HepG2 (cell line): Measurements from ENCODE around the gene ZCCHC24. TPM values are rescaled to one million over a fixed set of nuclear protein-coding genes. Genes with fewer than 3 reads are reported as not detected.
A peak's percentile ranks its signal among the peaks of the same experiment; 100 is the strongest.

Experiments
- BCL3 ChIP-seq: sonication (generic); formaldehyde crosslinking; IDR thresholded peaks from 2 replicates; pipeline ENCODE4 v1.5.1; 2020; ENCODE audit warnings: mild to moderate bottlenecking, missing genetic modification reagents, moderate library complexity
- CBX5 ChIP-seq: sonication (generic); formaldehyde crosslinking; IDR thresholded peaks from 2 replicates; pipeline ENCODE4 v1.4.0; 2020; ENCODE audit warnings: missing genetic modification reagents, borderline replicate concordance
- DR1 ChIP-seq: sonication (generic); formaldehyde crosslinking; IDR thresholded peaks from 2 replicates; pipeline ENCODE4 v1.8.0; 2021; ENCODE audit warnings: mild to moderate bottlenecking, missing genetic modification reagents, inconsistent platforms
- HCFC1 ChIP-seq: fragments of 150-350 bp; IDR thresholded peaks from 2 replicates; pipeline ENCODE4 v1.6.1; 2014; ENCODE audit warnings: low read depth, low read length
- MAFF ChIP-seq: IDR thresholded peaks from 2 replicates; pipeline ENCODE4 v1.6.1; 2011; ENCODE audit warnings: low read depth, low read length, improper control_type of control experiment
- MXD1 ChIP-seq: sonication (generic); formaldehyde crosslinking; IDR thresholded peaks from 2 replicates; pipeline ENCODE4 v1.4.0; 2020; ENCODE audit warnings: mild to moderate bottlenecking, missing genetic modification reagents
- RERE ChIP-seq: IDR thresholded peaks from 2 replicates; pipeline ENCODE4 v1.6.1; 2016; ENCODE audit warnings: low read depth, missing genetic modification reagents, missing compliant biosample characterization
- SKIL ChIP-seq: sonication (generic); formaldehyde crosslinking; IDR thresholded peaks from 2 replicates; pipeline ENCODE4 v1.8.0; 2022; ENCODE audit warnings: missing genetic modification reagents, mild to moderate bottlenecking, moderate library complexity, borderline replicate concordance
- TFAP4 ChIP-seq: sonication (generic); IDR thresholded peaks from 2 replicates; pipeline ENCODE4 v1.6.1; 2016; ENCODE audit warnings: low read depth, borderline replicate concordance
- TFDP1 ChIP-seq: IDR thresholded peaks from 2 replicates; pipeline ENCODE4 v1.6.1; 2016; ENCODE audit warnings: missing compliant biosample characterization, missing genetic modification reagents, borderline replicate concordance
- ZFP36L2 ChIP-seq: sonication (generic); formaldehyde crosslinking; IDR thresholded peaks from 2 replicates; pipeline ENCODE4 v1.4.0; 2020; ENCODE audit warnings: missing genetic modification reagents
- ZFP37 ChIP-seq: sonication (generic); formaldehyde crosslinking; IDR thresholded peaks from 2 replicates; pipeline ENCODE4 v1.4.0; 2020; ENCODE audit warnings: missing genetic modification reagents, borderline replicate concordance
- ZNF160 ChIP-seq: sonication (generic); formaldehyde crosslinking; IDR thresholded peaks from 2 replicates; pipeline ENCODE4 v1.8.0; 2022; ENCODE audit warnings: mild to moderate bottlenecking, inconsistent platforms, missing genetic modification reagents
- ZNF234 ChIP-seq: sonication (generic); formaldehyde crosslinking; conservative IDR thresholded peaks from 2 replicates; pipeline ENCODE4 v1.5.1; 2020; ENCODE audit warnings: mild to moderate bottlenecking, missing genetic modification reagents
- ZNF704 ChIP-seq: sonication (generic); formaldehyde crosslinking; IDR thresholded peaks from 2 replicates; pipeline ENCODE4 v1.8.1; 2023; ENCODE audit warnings: mild to moderate bottlenecking, inconsistent platforms, moderate library complexity, missing genetic modification reagents, borderline replicate concordance
- polyA plus RNA-seq, 8 experiments: library from polyadenylated mRNA; depleted of rRNA in 3 of 8; stranded (reverse) in 7 of 8; unstranded in 1 of 8; fragments of >200 nt; fragmentation: Illumina TruSeq in 4 of 8; extraction: Trizol in 4 of 8; gene quantifications; 2 replicates each; pipeline versions ENCODE4 v1.2.1 to v1.2.3, GENCODE V29; 2011 to 2016; ENCODE audit warnings: low read depth in 4 of 8, missing spikeins in 1 of 8, mixed read lengths in 1 of 8; ENCODE audit not compliant: insufficient read depth in 1 of 8
- total RNA-seq, 5 experiments: library from RNA; depleted of rRNA; stranded (reverse); fragments of >200 nt; fragmentation: Illumina TruSeq; extraction: Trizol; gene quantifications; 2 replicates each; pipeline ENCODE4 v1.2.3, GENCODE V29; 2016; ENCODE audit warnings: low read depth in 1 of 5

ZCCHC24 gene
- total and polyA plus RNA-seq, 2 of the 13 experiments (the other 11 are each of a cell fraction or from before 2014, with no cell fraction given), result 3.1 to 7.9 TPM

- 0 out of 2 replicates have a peak, but pooled peaks have one; percentile 33 for TF ChIP-seq DR1 (CRISPR knock-in tag)
- no peak for TF ChIP-seq HCFC1
- TF ChIP-seq ZFP36L2, result no peak
- no peak for TF ChIP-seq TFDP1
- no peak for TF ChIP-seq ZNF704 (CRISPR knock-in tag)
- TF ChIP-seq MXD1 (CRISPR knock-in tag), result no peak
- TF ChIP-seq SKIL (CRISPR knock-in tag), result no peak
- TF ChIP-seq MAFF, result no peak
- TF ChIP-seq ZFP37 (CRISPR knock-in tag), result no peak
- TF ChIP-seq ZNF234 (CRISPR knock-in tag), result no peak
- peak; percentile 22; the same call in 1 of the 2 replicates for TF ChIP-seq TFAP4
- no peak for TF ChIP-seq ZNF160
- TF ChIP-seq CBX5 (CRISPR knock-in tag), result no peak
- no peak for TF ChIP-seq BCL3 (CRISPR knock-in tag)
- no peak for TF ChIP-seq RERE
These were observed at the start of gene ZCCHC24 (continued) for GRCh38 chr10:79445161-79445976.
